D341Med (cell line): ENCODE measurements around the gene RANGAP1.
A peak's percentile ranks its signal among the peaks of the same experiment; 100 is the strongest.

Source experiments
- DNase-seq: peaks from one replicate; pipeline ENCODE4 v3.0.0; 2012; ENCODE audit warnings: low spot score

Gene RANGAP1, protein sequence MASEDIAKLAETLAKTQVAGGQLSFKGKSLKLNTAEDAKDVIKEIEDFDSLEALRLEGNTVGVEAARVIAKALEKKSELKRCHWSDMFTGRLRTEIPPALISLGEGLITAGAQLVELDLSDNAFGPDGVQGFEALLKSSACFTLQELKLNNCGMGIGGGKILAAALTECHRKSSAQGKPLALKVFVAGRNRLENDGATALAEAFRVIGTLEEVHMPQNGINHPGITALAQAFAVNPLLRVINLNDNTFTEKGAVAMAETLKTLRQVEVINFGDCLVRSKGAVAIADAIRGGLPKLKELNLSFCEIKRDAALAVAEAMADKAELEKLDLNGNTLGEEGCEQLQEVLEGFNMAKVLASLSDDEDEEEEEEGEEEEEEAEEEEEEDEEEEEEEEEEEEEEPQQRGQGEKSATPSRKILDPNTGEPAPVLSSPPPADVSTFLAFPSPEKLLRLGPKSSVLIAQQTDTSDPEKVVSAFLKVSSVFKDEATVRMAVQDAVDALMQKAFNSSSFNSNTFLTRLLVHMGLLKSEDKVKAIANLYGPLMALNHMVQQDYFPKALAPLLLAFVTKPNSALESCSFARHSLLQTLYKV

DNA sequence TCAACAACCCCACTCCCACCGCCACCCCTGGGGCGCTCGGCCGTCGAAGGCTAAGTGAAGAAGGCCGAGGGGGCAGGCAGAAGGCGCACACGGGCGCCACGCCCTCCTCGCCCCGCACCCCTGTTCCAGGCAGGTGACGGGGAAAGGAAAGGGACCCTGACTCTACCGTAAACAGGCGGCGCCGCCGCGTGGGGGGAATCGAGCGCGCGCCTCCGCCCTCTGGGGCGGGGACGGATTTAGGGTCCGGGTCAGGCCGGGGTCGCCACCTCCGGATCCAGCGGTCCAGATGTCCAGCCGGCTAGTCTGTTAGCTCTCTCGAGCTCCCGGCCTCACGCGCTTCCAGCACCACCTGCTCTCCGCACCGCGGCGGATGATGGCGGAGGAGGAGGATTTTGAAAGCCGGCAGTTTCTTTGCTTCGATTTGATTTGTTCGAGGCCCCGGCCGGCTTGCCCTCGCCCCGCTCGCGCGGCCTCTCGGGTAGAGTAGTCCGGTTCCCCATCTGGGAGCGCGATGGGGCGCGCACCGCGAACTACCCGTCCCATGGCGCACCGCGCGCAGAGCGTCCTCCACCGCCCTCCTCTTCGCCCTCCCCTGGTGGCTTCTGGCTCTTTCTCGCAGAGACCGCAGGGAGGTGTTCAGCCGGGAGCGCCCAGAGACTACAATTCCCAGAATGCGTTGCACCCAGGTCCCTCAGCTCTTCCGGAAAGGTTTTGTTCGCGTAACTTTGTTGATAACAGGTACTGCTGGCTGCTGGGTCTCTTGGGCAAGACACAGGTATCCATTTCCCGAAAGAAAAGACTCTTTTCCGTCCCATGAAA is at the start of gene RANGAP1:
RANGAP1 (minus strand) TSS at position 368 of the 819 bp plus-strand sequence. CDS start 5,143 bp downstream, outside the sequence.
- DNase-seq = peak; percentile 97

DNA sequence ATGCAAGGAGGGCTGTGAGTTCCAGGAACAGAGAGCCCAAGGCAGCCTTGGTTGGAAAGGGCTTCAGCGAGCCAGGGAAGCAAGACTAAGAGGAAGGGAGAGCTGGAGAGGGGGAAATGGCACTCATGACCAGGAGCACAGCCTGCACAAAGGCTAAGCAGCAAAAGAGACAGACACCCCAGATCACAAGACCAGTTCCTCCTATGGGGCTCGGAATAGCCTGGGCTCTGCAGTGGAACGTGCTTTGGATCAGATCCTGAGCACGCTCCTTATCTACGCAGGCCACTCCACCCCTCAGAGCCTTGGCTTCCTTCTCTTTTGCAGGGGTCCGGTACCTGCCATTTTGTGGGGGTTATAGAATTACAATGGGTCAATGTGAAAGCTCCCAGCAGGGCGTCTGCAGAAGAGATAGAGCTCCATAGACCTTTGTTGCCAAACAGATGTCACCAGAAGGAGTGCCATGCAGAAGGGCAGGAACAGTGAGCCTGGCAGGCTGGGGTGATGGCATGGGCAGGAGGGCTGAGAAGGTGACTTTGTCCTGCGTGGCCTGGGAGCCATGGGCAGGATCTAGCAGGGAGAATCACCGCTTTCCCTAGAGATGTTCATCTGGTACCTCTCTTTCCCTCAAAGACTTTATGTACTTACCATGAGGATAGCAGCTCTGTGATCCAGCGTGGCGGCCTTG is 49.1 kb upstream of the RANGAP1 start:
- no peak for DNase-seq

DNA sequence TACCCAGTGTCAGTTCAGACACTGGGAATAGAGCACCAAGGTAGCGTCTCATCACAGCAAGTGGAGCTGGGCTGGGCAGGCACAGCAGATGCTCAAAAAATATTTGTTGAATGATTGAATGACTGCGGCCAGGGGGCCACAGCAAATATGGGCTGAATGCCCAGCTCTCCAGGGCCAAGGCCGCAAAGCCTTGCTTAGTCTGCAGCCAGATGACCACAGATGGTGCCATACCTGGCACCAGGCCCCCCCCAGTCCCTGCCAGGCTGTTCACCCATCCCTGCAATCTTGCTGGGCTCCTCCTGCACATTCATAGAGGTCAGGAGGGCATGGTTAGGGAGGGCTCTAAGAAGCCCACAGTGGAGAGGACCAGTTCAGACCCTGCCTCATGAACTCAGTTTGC is 48.2 kb upstream of the RANGAP1 start:
- no peak for DNase-seq

DNA sequence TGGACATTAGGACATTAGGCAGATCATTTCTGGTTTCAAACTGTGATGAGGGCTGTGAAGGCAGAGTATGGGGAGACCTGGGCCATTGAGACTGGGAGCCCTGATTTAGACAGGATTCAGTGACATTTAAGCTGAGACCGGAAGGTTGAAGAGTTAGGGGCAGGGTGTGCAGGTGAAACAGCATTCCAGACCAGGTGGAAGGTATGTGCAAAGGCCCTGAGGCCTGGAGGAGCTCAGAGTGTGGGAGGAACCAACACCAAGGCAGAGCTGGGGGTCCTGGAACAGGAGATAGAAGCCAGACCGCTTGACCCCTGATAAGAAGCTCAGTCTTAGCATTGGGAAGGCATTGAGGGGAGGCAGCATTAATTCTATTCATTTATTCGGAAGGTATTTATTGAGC is 47.8 kb upstream of the RANGAP1 start:
- no peak for DNase-seq

DNA sequence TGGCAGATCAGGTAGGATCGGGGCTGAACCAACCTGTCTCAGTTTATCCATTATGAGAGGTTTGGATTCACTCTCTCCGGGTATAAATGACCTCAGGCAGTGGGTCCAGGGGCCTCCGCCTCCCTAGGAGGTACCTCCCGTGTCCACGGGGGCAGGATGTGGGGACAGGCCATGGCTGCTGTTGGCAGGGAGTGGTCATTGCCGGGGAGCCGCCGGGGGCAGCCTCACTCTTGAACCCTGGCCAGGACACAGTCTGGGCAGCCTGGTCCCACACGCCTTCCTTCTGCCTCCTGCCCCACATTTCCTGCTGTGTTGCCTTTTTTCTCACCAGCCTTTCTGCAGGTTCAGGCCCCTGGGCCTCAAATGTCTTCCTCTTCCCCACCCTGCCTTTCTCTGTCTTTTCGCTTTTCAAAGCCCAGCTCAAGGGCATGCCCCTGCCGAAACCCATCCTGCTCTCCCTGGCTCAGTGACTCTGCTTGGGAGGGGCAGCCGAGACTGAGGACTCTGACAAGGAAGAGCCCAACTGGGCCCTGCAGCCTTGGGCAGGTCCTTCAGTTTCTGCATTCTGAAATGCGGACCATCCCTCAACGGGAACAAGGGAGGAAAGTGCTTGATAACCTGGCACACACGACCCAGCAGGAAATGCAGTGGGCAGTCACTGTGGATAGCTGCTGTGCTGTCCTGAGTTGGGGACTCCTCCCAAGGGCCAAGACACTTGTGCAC is 46.4 kb upstream of the RANGAP1 start:
- DNase-seq = no peak

DNA sequence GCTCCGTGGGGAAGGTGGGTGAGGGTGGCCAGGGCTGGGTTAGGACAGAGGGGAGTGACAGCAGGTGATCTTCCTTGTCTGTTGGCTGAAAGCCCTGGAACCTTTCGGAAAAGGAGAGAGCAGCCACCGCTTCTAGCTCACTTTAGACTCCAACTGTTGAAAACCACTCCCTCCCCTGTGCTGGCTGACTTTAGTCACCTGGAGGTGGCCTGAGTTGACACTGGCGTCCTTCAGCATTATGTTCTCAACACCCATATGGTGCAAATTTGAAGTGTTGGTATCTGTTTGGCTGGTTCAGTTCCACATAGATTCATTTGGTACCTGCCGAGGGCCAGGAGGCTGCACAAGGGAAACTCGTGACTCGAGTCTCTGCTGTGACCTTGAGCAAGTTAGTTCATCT is 44.2 kb upstream of the RANGAP1 start:
- no peak for DNase-seq

DNA sequence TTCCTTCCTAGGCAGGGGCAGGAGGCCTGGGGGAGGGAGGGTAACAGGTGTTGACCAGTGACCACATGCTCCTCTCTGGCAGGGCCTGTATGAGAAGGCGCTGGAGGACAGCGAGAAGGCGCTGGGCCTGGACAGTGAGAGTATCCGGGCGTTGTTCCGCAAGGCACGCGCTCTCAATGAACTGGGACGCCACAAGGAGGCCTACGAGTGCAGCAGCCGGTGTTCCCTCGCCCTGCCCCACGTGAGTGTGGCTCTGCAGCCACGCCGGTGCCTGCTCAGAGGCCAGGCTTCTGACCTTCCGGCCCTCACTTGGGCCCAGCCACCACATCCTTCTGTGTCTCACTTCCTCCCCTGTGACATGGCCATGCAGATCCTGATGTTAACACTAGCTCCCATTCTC is 41.1 kb upstream of the RANGAP1 start:
- DNase-seq = no peak

DNA sequence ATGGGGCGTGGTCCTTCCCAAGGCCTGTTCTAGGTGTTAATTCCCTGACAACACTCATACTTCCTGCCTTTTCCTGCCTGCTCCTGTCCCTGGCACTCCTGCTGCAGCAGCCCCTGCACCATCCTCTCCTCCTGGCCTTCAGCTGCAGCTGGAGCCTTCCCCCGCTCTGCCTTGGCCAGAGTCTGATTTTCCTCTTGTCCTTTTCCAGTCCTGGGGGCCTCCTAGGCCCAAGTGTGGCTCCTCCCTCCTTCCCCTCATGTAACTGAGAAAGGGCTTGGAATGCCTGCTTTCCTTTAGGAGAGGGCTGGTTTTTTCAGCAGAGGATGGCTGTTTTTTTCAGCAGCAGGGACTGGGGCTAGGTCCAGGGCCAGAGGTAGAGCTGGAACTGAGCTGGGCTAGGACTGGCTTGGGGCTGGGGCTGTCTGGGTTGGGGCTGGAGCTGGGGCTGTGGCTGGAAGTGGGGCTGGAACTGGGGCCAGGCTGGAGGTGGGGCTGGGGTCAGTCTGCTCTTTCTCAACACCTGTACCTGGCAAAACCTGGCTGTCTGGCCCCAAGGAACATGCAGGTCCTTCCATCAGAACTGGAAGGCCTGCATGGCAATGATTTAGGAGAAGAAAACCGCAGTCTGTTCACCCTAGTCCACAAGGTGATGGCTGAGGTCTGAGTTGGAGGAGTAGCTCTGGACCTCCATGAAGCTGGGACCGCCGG is 39.0 kb upstream of the RANGAP1 start:
- DNase-seq = no peak

DNA sequence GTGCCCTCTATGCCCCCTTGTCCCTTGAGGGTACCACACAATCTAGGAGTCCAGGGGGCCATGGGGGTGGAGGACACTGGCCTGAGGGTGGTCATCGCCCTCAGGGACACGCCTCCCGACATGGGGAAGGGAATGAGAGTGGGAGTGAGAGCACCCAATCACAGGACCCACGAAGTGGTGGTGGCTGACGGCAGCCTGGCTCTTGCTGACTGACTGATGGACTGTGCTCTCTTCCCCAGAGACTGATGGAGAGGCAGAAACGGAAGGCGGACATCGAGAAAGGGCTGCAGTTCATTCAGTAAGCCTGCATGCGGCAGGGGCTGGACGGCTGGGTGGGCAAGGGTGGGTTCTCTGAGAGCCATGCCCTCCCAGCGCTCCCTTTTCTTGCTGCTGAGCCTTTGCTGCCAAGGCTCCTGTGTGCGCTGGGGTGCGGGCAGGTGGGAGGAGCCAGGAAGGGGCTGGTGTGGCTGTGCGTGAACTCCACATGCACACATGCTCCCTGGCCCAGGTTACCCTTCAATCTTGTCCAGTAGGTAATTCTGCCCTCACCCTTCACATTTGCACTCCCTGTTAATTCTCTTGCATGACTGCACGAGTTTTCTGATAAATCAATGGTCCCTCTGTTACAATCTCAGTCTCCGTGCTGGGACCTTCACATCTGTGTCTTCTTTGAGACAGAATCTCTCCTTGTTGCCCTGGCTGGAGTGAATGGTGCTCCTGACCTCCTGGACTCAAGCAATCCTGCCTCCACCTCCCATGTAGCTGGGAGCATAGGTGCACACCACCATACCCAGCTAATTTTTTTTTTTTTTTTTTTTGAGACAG is 34.6 kb upstream of the RANGAP1 start:
- no peak for DNase-seq

DNA sequence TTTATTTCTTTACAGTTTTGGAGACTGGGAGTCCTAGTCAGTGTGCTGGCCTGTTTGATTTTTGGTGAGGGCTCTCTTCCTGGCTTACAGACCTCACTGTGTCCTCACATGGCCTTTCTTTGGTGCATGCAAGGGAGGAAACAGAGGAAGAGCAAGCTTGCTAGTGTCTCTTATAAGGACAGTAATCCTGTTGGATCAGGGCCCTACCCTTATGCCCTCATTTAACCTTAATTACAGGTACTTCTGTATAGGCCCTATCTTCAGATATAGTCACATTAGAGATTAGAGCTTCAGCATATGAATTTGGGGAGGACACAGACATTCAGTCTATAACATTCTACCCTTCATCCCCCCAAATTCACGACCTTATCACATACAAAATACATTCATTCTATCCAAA is 29.6 kb upstream of the RANGAP1 start:
- DNase-seq = no peak

DNA sequence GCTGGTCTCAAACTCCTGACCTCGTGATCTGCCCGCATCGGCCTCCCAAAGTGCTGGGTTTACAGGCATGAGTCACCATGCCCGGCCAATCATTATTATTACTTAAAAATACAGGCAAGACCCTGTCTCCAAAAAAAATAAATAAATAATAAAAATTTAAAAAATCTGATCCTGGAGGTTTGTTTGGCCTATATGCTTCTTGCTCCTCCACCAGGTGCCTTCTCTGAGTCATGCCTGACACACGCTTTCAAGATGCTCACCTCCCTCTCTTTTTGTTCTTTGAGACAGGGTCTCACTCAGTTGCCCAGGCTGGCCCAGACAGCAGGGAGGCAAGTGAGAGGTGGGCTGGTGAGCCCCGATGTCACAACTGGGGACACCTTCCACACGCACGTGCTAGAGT is 28.8 kb upstream of the RANGAP1 start:
- DNase-seq = no peak

DNA sequence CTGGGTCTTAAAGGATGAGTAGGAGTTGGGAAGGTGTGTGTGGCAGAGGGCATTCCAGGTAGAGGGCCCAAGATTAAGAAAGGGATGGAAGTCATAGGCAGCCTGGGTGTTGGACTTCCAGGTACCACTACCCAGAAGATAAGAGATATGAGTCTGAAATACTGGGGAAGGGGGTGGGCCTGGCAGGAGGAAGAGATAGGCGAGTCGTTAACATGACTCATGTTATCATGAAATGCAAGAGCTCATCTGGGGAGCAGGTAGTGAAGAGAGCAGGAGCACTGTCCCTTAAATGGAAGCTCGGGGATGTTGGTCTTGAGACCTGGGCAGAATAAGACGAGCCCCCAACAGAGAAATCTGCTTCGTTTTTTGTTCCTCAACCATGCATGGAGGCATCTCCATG is 25.5 kb upstream of the RANGAP1 start:
- no peak for DNase-seq

DNA sequence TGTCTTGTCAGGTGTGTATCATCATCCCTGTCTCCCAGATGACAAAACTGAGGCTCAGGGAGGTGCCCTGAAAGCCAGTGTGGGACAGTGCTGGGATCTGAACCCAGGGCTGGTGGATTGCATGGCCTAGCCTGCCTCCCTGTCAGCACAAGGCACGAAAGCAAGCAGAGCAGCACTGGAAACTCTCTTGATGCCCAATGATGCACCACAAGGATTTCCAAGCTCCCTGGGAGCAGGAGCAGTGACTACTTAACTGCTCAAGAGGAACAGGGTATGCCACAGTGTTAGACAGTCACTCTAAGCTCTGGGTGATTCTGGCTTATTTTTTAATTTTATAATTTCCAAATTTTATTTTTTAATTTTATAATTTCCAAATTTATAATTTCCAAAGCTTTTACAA is 24.3 kb upstream of the RANGAP1 start:
- DNase-seq = no peak

DNA sequence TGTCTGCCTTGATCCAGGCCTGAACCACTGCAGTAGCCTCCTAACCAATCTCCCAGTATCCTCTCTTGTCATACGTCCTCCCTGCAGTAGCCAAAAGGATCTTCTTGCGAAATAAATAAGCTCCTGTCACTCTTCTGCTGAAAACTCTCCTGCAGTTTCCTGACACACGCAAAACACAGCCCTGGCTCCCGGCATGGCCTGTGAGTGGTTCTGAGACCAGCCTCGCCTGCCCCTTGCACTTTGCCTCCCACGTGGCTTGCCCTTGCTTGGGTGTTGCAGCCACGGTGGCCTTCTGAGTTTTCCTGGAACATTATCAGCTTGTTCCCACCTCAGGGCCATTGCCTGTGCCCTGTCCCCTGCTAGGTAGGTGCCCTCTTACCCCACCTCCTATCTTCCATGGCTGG is 22.6 kb upstream of the RANGAP1 start:
- no peak for DNase-seq

DNA sequence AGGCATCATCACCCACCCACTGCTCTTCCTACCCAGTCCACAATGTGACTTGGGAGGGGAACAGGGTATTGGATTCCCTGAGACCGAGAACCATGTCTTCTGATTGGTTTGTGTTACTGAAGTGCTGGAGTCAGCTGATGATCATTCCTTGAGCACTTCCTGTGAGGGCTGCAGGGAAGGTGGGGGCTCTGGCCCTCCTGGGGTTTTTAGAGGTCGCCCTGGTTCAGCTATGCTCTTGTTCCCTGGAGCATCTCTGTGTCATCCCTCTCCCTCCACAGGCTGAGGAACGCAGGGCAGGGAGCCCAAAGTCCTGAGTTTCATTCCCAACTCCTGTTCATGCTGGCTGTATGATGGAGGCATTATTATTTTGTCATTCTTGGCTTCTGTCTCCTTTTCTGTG is 22.1 kb upstream of the RANGAP1 start:
- DNase-seq = no peak

DNA sequence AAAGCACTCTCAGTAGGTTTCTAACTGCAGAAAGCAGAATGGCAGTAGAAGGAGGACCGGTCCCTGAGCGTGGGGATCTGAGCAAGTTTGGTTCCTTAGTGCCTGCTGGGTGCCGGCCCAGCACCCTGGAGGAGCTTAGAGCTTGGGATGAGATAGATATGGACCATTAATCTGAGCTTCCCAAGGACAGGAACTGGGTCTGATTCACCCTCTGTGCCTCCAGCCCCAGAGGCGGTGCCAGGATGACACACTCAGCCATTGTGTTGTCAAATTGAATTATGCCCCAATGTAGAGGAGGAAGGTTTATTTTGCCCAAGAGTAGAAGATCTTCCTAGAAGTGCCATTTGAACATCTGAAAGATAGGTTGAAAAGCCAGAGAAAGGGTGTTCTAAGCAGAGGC is 19.7 kb upstream of the RANGAP1 start:
- DNase-seq = no peak

DNA sequence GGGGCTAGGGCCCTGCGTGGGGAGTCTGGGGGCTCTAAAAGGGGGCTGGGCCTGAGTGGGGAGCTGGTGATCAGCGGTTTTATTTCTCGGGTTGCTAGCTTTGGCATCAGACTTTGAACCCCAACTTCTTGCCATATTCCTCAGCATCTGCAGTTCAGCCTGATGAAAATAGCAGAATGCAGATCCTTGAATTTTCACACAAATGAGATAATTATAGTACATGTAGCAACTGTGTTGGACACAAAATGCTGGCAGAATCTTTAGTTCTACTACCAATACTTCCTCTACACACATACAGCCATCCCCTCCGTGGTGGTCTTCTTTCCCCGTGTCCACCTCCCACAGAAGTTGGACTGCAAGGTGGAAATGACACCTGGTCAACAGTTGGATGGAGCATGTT is 16.8 kb upstream of the RANGAP1 start:
- DNase-seq = no peak

DNA sequence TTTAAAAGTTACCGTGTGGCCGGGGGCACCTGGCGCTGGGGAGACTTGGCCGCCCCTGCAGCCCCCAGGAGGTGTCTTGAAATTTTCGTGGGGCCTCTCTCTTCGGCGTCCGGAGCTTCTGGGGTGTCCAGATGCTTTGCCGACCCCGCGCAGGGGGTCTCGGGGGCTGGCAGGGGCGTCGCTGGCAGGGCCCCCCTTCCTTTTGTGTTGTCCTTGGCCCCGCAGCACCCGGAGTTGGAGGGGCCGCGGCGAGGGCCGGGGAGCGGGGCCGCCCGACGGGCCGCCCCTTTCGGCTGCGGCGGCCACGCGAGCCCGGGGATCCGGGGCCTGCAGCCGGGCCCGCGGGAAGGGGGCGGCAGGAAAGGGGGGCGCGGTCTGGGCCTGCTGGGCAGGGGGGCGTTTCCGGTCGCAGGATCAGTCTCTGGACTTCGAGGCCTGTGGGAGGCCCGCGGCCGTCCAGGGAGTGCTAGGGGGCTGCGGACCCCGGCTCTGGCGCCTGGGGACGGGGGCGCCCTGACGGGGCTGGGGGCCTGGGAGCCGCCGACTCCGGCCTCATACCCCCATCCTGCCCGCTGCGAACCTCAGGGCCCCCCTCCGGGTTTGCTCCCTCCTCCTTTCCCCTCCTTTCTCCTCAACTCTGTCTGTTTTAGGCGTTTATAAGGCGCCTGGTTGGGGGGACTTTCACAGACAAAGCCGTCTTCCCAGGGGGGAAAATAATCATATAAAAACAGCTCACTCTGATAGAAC is 16.2 kb upstream of the RANGAP1 start:
- DNase-seq = peak; percentile 76
